Nephron progenitor cell (in vitro differentiated cells): ENCODE results near the gene CGRRF1.

Source experiments
- DNase-seq: peaks from one replicate; pipeline ENCODE4 v3.0.0; 2021
- H3K27ac Mint-ChIP-seq: 2 replicates; pipeline ENCODE4 v1.8.0; 2021; ENCODE audit warnings: mild to moderate bottlenecking, moderate library complexity, mixed read lengths
- H3K27me3 Mint-ChIP-seq: 2 replicates; pipeline ENCODE4 v1.8.0; 2021; ENCODE audit warnings: mild to moderate bottlenecking, low read depth, mixed read lengths; ENCODE audit not compliant: poor library complexity
- H3K36me3 Mint-ChIP-seq: 2 replicates; pipeline ENCODE4 v1.8.0; 2021; ENCODE audit warnings: low read depth, mixed read lengths
- H3K4me1 Mint-ChIP-seq: 2 replicates; pipeline ENCODE4 v1.8.0; 2021; ENCODE audit warnings: mixed read lengths
- H3K4me3 Mint-ChIP-seq: 2 replicates; pipeline ENCODE4 v1.8.0; 2021; ENCODE audit warnings: mild to moderate bottlenecking, moderate library complexity, mixed read lengths
- H3K9me3 Mint-ChIP-seq: 2 replicates; pipeline ENCODE4 v1.8.0; 2021; ENCODE audit warnings: mild to moderate bottlenecking, moderate library complexity, mixed read lengths
- TF ChIP-seq, protein P1 (sequence below): fragments of 200-600 bp; sonication (generic); IDR thresholded peaks from 2 replicates; pipeline ENCODE4 v1.5.0; 2021; ENCODE audit warnings: antibody characterized with exemption

CGRRF1 gene

DNA sequence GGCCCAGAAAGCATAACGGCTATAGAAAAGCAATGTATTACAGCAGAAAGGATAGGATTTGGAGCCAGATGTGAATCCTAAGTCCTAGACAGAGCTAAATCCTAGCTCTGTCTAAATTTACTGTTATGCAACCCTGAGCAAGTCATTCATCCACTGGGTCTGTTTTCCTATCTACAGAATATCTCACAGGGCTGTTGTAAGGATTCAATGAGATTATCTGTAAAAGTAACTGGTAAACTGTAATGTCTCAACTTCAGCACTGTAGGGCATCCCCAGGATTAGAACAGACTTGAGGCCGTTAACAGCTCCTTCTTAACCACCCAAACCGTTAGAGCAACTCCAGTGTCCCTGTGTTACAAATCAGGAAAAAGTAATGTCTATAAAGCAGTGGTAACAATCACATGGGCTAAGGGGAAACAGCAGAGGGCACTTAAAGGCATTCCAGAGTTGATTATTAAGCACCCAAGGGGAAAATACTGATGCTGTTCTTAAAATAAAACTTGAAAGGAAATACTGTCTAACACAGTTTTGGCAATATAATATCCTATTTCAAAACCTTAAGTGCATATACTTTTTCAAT is 31.0 kb upstream of the CGRRF1 start:
- H3K9me3 Mint-ChIP-seq = no peaks in the 10 kb centered on the region
- no peaks in the 10 kb centered on the region for H3K4me1 Mint-ChIP-seq
- peaks cover 34% of the 10 kb centered on the region for H3K36me3 Mint-ChIP-seq
- peak overlapping the region; percentile 86 for H3K27ac Mint-ChIP-seq
- no peak for DNase-seq
- H3K27me3 Mint-ChIP-seq = no peaks in the 10 kb centered on the region
- TF ChIP-seq, protein P1, sequence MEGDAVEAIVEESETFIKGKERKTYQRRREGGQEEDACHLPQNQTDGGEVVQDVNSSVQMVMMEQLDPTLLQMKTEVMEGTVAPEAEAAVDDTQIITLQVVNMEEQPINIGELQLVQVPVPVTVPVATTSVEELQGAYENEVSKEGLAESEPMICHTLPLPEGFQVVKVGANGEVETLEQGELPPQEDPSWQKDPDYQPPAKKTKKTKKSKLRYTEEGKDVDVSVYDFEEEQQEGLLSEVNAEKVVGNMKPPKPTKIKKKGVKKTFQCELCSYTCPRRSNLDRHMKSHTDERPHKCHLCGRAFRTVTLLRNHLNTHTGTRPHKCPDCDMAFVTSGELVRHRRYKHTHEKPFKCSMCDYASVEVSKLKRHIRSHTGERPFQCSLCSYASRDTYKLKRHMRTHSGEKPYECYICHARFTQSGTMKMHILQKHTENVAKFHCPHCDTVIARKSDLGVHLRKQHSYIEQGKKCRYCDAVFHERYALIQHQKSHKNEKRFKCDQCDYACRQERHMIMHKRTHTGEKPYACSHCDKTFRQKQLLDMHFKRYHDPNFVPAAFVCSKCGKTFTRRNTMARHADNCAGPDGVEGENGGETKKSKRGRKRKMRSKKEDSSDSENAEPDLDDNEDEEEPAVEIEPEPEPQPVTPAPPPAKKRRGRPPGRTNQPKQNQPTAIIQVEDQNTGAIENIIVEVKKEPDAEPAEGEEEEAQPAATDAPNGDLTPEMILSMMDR = no peak
- H3K4me3 Mint-ChIP-seq = no peak overlapping the region

DNA sequence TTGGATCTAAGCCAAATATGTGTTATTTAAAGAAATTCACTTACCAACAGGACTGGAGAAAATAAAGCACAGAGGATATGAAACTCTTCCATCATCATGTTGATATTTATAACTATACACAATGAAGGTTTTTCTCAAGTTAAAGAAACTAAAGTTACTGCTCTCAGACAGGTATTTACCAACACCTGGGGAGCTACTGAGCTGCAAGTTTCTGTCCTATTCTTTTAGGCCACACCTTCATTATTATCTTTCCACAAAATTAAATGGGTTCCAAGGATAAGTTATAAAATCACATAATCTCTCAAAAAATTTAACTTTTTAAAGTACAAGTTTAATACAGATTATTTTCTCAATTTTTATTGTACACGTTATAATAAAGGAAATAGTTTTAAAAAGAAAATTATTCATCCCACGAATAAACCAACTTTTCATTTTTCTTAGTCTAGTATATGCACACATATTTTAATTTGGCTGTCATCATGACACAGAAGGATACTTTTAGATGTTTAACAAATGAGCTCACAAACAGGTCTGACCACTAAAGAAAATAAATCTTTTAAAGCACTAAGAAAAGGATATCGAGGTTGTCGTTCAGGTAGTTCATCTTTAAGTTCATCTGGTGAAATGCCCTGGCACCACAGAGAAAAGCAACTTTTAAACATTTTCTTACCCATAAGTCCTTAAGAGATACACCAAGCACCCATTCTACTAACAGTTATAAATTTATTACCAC is 28.7 kb upstream of the CGRRF1 start:
- Mint-ChIP-seq H3K36me3 (peaks cover 54% of the 10 kb centered on the region), H3K27ac (no peak overlapping the region), H3K4me3 (no peak overlapping the region), H3K4me1 (peaks cover 6% of the 10 kb centered on the region), H3K9me3 (peaks cover 7% of the 10 kb centered on the region), H3K27me3 (peaks cover 3% of the 10 kb centered on the region)
- no peak for DNase-seq
- TF ChIP-seq, protein P1 = no peak

DNA sequence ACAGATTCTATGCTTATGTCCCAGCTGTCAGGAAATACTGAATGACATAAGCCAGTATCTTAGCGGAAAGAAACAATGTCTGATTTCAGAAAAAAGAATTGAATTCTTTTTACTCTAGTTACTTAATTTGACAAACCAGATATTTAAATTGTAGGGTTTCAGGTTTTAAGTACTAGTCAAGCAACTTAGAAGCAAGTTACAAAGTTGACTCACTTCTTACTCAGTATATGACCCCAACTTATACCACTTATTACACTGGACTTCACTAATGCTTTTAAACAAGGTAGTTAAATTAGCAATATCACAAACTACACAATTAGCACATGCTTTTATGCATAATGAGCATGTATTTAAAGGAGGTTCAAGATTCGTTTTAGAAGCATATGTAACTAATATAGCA is 28.0 kb upstream of the CGRRF1 start:
- Mint-ChIP-seq H3K27ac (no peak overlapping the region), H3K27me3 (peaks cover 3% of the 10 kb centered on the region), H3K36me3 (peaks cover 55% of the 10 kb centered on the region), H3K9me3 (peaks cover 14% of the 10 kb centered on the region), H3K4me3 (no peak overlapping the region), H3K4me1 (peaks cover 13% of the 10 kb centered on the region)
- DNase-seq = no peak
- TF ChIP-seq, protein P1 = no peak

DNA sequence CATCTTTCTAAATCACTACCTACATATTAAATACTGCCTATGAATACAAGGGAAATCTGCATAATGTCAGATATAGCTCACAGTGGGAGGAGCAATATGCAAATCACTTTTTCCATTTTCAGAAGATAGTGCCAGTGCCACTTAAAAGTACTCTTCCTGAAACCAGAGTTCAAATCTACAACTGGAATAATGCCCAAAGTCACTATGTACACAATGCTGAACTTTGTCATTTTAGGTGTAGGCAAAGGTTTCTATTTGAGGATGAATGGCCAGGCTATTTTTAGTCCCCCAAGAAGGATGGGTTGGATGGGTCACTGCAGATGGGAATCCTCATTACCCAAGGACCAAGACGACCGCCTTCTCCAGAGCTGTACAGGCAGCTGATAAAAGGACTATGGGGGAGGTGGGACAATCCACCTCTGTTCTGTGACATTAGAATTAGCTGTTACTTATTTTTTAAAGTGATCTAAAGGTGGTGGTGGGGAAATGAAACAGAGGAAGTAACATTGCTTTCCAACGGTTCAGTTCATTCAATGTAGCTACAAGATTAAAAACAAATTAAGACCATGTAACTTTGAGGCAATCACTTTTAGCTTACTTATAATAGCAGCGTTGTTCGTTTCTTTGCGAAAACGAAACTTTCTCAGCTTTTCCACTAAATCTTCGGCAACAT is 26.5 kb upstream of the CGRRF1 start:
- Mint-ChIP-seq H3K9me3 (peaks cover 16% of the 10 kb centered on the region), H3K4me1 (peaks cover 25% of the 10 kb centered on the region), H3K27ac (peak overlapping the region; percentile 26), H3K27me3 (peaks cover 8% of the 10 kb centered on the region), H3K36me3 (peaks cover 50% of the 10 kb centered on the region), H3K4me3 (no peak overlapping the region)
- TF ChIP-seq, protein P1 = no peak
- no peak for DNase-seq

DNA sequence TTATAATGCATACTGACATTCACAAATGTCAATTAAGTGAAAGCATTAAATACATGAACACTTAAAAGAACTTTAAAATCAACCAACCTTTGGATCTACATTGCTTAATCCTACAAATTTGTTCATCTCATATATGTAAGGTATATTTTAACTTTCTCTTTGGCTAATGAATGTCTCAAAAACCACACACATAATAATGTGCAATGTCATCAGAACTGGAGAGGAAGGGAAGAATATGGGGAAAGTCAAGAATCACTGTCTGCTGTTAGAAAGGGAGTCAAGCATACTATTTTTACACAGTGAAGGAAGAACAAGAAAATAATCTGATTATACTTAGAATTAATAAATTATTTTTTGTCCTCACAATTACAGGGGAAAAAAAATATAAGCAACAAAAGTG is 25.9 kb upstream of the CGRRF1 start:
- H3K4me1 Mint-ChIP-seq = peaks cover 25% of the 10 kb centered on the region
- DNase-seq = no peak
- H3K4me3 Mint-ChIP-seq = no peak overlapping the region
- no peak overlapping the region for H3K27ac Mint-ChIP-seq
- peaks cover 8% of the 10 kb centered on the region for H3K27me3 Mint-ChIP-seq
- TF ChIP-seq, protein P1 = no peak
- H3K36me3 Mint-ChIP-seq = peaks cover 50% of the 10 kb centered on the region
- peaks cover 16% of the 10 kb centered on the region for H3K9me3 Mint-ChIP-seq
